ENCODE results near the gene ANAPC1.
"Not testable (repeated sequence)": the region's sequence is repeated elsewhere in the genome, so short reads cannot be mapped to it uniquely, and the experiment has no call there.

ANAPC1 gene

GRCh38 chr2:111897924-111898702 is 14.1 kb upstream of the ANAPC1 start, which contains the start of gene MERTK:
MERTK (plus strand) TSS chr2:111898607; CDS start chr2:111898736, 129 bp downstream.
- Histone ChIP-seq H3K9me3 (no peaks in the 10 kb centered on the region), H3K4me1 (no peaks in the 10 kb centered on the region), H3K36me3 (no peaks in the 10 kb centered on the region), H3K4me3 (ENCODE audit: low read depth, low read length) (peak within 1 kb of the TSS; percentile 69), H3K27me3 (no peaks in the 10 kb centered on the region)
- TF ChIP-seq, protein P1, sequence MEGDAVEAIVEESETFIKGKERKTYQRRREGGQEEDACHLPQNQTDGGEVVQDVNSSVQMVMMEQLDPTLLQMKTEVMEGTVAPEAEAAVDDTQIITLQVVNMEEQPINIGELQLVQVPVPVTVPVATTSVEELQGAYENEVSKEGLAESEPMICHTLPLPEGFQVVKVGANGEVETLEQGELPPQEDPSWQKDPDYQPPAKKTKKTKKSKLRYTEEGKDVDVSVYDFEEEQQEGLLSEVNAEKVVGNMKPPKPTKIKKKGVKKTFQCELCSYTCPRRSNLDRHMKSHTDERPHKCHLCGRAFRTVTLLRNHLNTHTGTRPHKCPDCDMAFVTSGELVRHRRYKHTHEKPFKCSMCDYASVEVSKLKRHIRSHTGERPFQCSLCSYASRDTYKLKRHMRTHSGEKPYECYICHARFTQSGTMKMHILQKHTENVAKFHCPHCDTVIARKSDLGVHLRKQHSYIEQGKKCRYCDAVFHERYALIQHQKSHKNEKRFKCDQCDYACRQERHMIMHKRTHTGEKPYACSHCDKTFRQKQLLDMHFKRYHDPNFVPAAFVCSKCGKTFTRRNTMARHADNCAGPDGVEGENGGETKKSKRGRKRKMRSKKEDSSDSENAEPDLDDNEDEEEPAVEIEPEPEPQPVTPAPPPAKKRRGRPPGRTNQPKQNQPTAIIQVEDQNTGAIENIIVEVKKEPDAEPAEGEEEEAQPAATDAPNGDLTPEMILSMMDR (IDR thresholded peaks at IDR 0.05; ENCODE audit: low read depth, low read length), result peak; percentile 35; the same call in 1 of the 2 replicates
- DNase-seq, result peak; percentile 86

DNA sequence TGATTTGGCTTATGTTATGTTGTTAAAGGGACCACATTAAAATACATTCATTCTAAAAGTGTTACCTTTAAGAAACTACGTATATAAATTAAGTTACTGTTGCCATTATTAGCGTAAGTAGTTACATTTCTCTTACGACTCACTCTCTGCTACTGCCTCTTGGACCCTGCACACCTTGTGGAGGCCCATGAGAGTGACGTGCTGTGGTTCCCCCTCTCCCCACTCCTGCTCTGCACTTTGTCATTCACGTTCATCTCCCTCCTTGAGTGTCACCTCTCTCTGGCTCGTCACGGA is 13.6 kb upstream of the ANAPC1 start:
- H3K4me1 ChIP-seq, result no peaks in the 10 kb centered on the region
- no peaks in the 10 kb centered on the region for H3K36me3 ChIP-seq
- DNase-seq, result no peak
- H3K27me3 ChIP-seq, result no peaks in the 10 kb centered on the region
- no peaks in the 10 kb centered on the region for H3K9me3 ChIP-seq
- TF ChIP-seq, protein P1 (IDR thresholded peaks at IDR 0.05; ENCODE audit: low read depth, low read length), result no peak
- H3K4me3 ChIP-seq (ENCODE audit: low read depth, low read length), result peak overlapping the region; percentile 64

- Histone ChIP-seq H3K4me3 (ENCODE audit: low read depth, low read length) (no peak overlapping the region), H3K9me3 (no peaks in the 10 kb centered on the region), H3K27me3 (no peaks in the 10 kb centered on the region), H3K36me3 (no peaks in the 10 kb centered on the region), H3K4me1 (no peaks in the 10 kb centered on the region)
- DNase-seq, result no peak
- TF ChIP-seq, protein P1 (IDR thresholded peaks at IDR 0.05; ENCODE audit: low read depth, low read length), result no peak
These were observed 12.6 kb upstream of the ANAPC1 start for GRCh38 chr2:111896576-111896975.

DNA sequence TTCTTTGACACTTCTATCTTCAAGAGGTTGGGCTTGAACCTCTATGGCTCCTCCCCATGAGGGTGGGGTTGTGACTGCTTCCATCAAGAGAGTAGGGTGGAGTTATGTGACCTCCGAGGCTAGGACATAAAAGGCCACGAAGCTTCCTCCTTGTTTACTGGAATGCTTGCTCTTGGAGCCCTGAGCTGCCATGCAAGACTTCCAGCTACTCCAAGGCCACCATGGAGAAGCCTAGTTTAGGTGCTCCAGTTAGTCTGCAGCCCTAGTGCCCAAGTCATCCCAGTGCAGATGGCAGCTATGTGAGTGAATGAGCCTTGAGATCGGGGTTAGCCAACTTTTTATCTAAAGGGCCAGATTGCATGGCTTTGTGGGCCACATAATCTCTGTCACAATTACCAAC is 12.0 kb upstream of the ANAPC1 start:
- no peaks in the 10 kb centered on the region for H3K27me3 ChIP-seq
- TF ChIP-seq, protein P1 (IDR thresholded peaks at IDR 0.05; ENCODE audit: low read depth, low read length), result no peak
- H3K4me3 ChIP-seq (ENCODE audit: low read depth, low read length), result no peak overlapping the region
- no peaks in the 10 kb centered on the region for H3K36me3 ChIP-seq
- H3K9me3 ChIP-seq, result no peaks in the 10 kb centered on the region
- H3K4me1 ChIP-seq, result no peaks in the 10 kb centered on the region
- DNase-seq, result no peak

- Histone ChIP-seq H3K4me1 (no peaks in the 10 kb centered on the region), H3K9me3 (no peaks in the 10 kb centered on the region), H3K27me3 (no peaks in the 10 kb centered on the region), H3K36me3 (no peaks in the 10 kb centered on the region), H3K4me3 (ENCODE audit: low read depth, low read length) (peak overlapping the region; percentile 89)
- no peak for DNase-seq
- TF ChIP-seq, protein P1 (IDR thresholded peaks at IDR 0.05; ENCODE audit: low read depth, low read length), result no peak
These were observed 585 bp upstream of the ANAPC1 start for GRCh38 chr2:111884592-111884964.

GRCh38 chr2:111872806-111873205 is 11.2 kb downstream of the ANAPC1 start:
- DNase-seq; H3K36me3 ChIP-seq; H3K27me3 ChIP-seq; H3K9me3 ChIP-seq; H3K4me3 ChIP-seq (ENCODE audit: low read depth, low read length); H3K4me1 ChIP-seq: not testable (repeated sequence)

DNA sequence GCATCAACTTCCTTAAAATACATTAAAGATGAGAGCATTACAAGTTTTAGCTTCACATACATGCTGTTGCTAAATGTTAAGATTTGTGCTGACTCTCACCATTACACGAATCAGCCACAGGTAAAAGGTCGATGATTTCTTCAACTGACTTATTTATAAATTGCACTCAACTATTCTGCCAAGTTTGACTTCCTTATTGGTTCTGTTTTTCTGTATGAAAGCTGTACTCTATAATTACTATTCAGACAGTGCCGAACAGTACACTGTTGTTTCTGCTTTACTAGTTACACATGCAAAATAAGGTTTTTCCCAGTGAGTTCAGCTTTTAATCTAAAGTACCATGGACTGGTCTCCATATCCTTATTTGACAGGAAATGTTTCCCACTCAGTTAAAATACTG is 18.9 kb downstream of the ANAPC1 start:
- not testable (repeated sequence) for H3K9me3 ChIP-seq; H3K4me3 ChIP-seq (ENCODE audit: low read depth, low read length); DNase-seq; H3K36me3 ChIP-seq; H3K27me3 ChIP-seq; H3K4me1 ChIP-seq

GRCh38 chr2:111860005-111860404 is 24.0 kb downstream of the ANAPC1 start:
- H3K36me3 ChIP-seq; H3K9me3 ChIP-seq; H3K4me1 ChIP-seq; H3K4me3 ChIP-seq (ENCODE audit: low read depth, low read length); H3K27me3 ChIP-seq; DNase-seq: not testable (repeated sequence)

DNA sequence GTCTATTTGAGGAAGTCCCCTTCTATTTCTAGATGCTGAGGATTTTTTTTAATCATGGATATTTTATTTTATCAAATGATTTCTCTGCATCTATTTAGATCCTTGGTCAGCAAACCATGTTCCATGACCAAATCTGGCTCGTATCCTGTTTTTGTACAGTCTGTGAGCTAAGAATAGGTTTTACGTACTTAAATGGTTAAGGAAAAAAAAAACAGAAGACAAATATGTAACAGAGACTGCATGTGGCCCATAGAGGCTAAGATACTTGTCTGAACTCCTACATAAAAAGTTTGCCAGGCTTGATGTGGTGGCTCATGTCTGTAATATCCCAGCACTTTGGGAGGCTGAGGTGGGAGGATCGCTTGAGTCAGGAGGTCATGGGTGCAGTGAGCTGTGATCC is 31.4 kb downstream of the ANAPC1 start:
- not testable (repeated sequence) for DNase-seq; H3K4me3 ChIP-seq (ENCODE audit: low read depth, low read length); H3K36me3 ChIP-seq; H3K27me3 ChIP-seq; H3K4me1 ChIP-seq; H3K9me3 ChIP-seq

Measured in BE2C (cell line).